ENCODE results near the gene ADGRF4. TPM values are rescaled to one million over a fixed set of nuclear protein-coding genes. Genes with fewer than 3 reads are reported as not detected.

Gene ADGRF4
- total RNA-seq, 4 donors from 2014 or later, result 53.5 to 60.1 (median 58.3) TPM

GRCh38 chr6:47679322-47679906 lies 19.0 kb upstream of the ADGRF4 start:
- H3K4me3 ChIP-seq (ENCODE audit: low read depth, poor library complexity, severe bottlenecking), result no peak overlapping the region
- intact Hi-C loops (cut with DNase I; ENCODE audit: low total_unique reads), result no loop called here
- DNase-seq (ENCODE audit: low spot score in 2 of 2), result no peak
- WGBS, 2 donors, result 67 to 70% methylated on average over 4 of the region's 4 CpGs
- TF ChIP-seq POLR2A (IDR thresholded peaks at IDR 0.05), result no peak
- no peak for TF ChIP-seq CTCF (IDR thresholded peaks at IDR 0.05)

GRCh38 chr6:47680051-47680450 lies 18.3 kb upstream of the ADGRF4 start:
- no peak overlapping the region for H3K4me3 ChIP-seq (ENCODE audit: low read depth, poor library complexity, severe bottlenecking)
- intact Hi-C loops (cut with DNase I; ENCODE audit: low total_unique reads), result no loop called here
- TF ChIP-seq POLR2A (IDR thresholded peaks at IDR 0.05) (no peak), CTCF (IDR thresholded peaks at IDR 0.05) (no peak)
- 46 to 47% methylated on average over 2 of the region's 2 CpGs for WGBS, 2 donors
- no peak for DNase-seq (ENCODE audit: low spot score in 2 of 2)

GRCh38 chr6:47680724-47681123 lies 17.7 kb upstream of the ADGRF4 start:
- DNase-seq (ENCODE audit: low spot score in 2 of 2), result no peak
- intact Hi-C loops (cut with DNase I; ENCODE audit: low total_unique reads), result no loop called here
- 85 to 87% methylated on average over 4 of the region's 4 CpGs for WGBS, 2 donors
- TF ChIP-seq CTCF (IDR thresholded peaks at IDR 0.05) (no peak), POLR2A (IDR thresholded peaks at IDR 0.05) (no peak)
- no peak overlapping the region for H3K4me3 ChIP-seq (ENCODE audit: low read depth, poor library complexity, severe bottlenecking)

GRCh38 chr6:47681201-47681990 lies 17.0 kb upstream of the ADGRF4 start:
- intact Hi-C loops (cut with DNase I; ENCODE audit: low total_unique reads), result no loop called here
- no peak for DNase-seq (ENCODE audit: low spot score in 2 of 2)
- 70 to 91% methylated on average over 1 of the region's 1 CpG for WGBS, 2 donors
- TF ChIP-seq POLR2A (IDR thresholded peaks at IDR 0.05) (no peak), CTCF (IDR thresholded peaks at IDR 0.05) (no peak)
- no peak overlapping the region for H3K4me3 ChIP-seq (ENCODE audit: low read depth, poor library complexity, severe bottlenecking)

- intact Hi-C loops (cut with DNase I; ENCODE audit: low total_unique reads), result no loop called here
- no peak for DNase-seq (ENCODE audit: low spot score in 2 of 2)
- WGBS, 2 donors, result 70 to 83% methylated on average over 1 of the region's 1 CpG
- no peak overlapping the region for H3K4me3 ChIP-seq (ENCODE audit: low read depth, poor library complexity, severe bottlenecking)
- no peak for TF ChIP-seq POLR2A (IDR thresholded peaks at IDR 0.05)
- TF ChIP-seq CTCF (IDR thresholded peaks at IDR 0.05), result no peak
Measured at GRCh38 chr6:47686411-47686810, 12.0 kb upstream of the ADGRF4 start.
